ENCODE results near the gene NR3C2.

NR3C2 gene

GRCh38 chr4:148330724-148331123 is 111.5 kb downstream of the NR3C2 start:
- TF ChIP-seq CTCF (IDR thresholded peaks at IDR 0.05), result no peak

- no peak for TF ChIP-seq CTCF (IDR thresholded peaks at IDR 0.05)
Observed at GRCh38 chr4:148330161-148330560, 112.1 kb downstream of the NR3C2 start.

GRCh38 chr4:148329751-148330150 is 112.5 kb downstream of the NR3C2 start:
- TF ChIP-seq CTCF (IDR thresholded peaks at IDR 0.05), result no peak

- TF ChIP-seq CTCF (IDR thresholded peaks at IDR 0.05), result no peak
Observed at GRCh38 chr4:148327683-148328082, 114.5 kb downstream of the NR3C2 start.

- no peak for TF ChIP-seq CTCF (IDR thresholded peaks at IDR 0.05)
Observed at GRCh38 chr4:148315049-148315448, 127.2 kb downstream of the NR3C2 start.

GRCh38 chr4:148312956-148313490 is 129.2 kb downstream of the NR3C2 start:
- TF ChIP-seq CTCF (IDR thresholded peaks at IDR 0.05), result no peak

- TF ChIP-seq CTCF (IDR thresholded peaks at IDR 0.05), result no peak
Observed at GRCh38 chr4:148311526-148311925, 130.7 kb downstream of the NR3C2 start.

- no peak for TF ChIP-seq CTCF (IDR thresholded peaks at IDR 0.05)
Observed at GRCh38 chr4:148310756-148311155, 131.5 kb downstream of the NR3C2 start.
